Fibroblast of the aortic adventitia (primary cell): ENCODE results near the gene ABCC11. TPM values are rescaled to one million over a fixed set of nuclear protein-coding genes. Genes with fewer than 3 reads are reported as not detected.

Source experiments
- DNase-seq: peaks from one replicate; pipeline ENCODE4 v3.0.0-alpha.2; 2010; ENCODE audit warnings: low read depth
- H3K4me3 ChIP-seq: 2 replicates; pipeline ENCODE4 v1.5.1; 2011; ENCODE audit warnings: low read depth, mild to moderate bottlenecking, control low read depth, low read length, moderate library complexity
- total RNA-seq: library from RNA; depleted of rRNA; stranded (reverse); fragments of >200 nt; gene quantifications from 2 replicates; pipeline ENCODE4 v1.2.3, GENCODE V29; 2012; ENCODE audit warnings: low replicate concordance
- TF ChIP-seq, protein P1 (sequence below): IDR thresholded peaks from 2 replicates; pipeline ENCODE4 v1.5.1; 2011; ENCODE audit warnings: mild to moderate bottlenecking, low read length, control low read depth, inconsistent platforms; ENCODE audit not compliant: insufficient read depth

The ABCC11 gene
- total RNA-seq, 1 donor: 0.09 TPM

GRCh38 chr16:48287239-48287638, 39.9 kb upstream of the ABCC11 start:
- no peak overlapping the region for H3K4me3 ChIP-seq
- TF ChIP-seq, protein P1, sequence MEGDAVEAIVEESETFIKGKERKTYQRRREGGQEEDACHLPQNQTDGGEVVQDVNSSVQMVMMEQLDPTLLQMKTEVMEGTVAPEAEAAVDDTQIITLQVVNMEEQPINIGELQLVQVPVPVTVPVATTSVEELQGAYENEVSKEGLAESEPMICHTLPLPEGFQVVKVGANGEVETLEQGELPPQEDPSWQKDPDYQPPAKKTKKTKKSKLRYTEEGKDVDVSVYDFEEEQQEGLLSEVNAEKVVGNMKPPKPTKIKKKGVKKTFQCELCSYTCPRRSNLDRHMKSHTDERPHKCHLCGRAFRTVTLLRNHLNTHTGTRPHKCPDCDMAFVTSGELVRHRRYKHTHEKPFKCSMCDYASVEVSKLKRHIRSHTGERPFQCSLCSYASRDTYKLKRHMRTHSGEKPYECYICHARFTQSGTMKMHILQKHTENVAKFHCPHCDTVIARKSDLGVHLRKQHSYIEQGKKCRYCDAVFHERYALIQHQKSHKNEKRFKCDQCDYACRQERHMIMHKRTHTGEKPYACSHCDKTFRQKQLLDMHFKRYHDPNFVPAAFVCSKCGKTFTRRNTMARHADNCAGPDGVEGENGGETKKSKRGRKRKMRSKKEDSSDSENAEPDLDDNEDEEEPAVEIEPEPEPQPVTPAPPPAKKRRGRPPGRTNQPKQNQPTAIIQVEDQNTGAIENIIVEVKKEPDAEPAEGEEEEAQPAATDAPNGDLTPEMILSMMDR: no peak
- no peak for DNase-seq

GRCh38 chr16:48284772-48285409, 37.6 kb upstream of the ABCC11 start:
- DNase-seq: no peak
- H3K4me3 ChIP-seq: no peak overlapping the region
- TF ChIP-seq, protein P1: no peak

DNA sequence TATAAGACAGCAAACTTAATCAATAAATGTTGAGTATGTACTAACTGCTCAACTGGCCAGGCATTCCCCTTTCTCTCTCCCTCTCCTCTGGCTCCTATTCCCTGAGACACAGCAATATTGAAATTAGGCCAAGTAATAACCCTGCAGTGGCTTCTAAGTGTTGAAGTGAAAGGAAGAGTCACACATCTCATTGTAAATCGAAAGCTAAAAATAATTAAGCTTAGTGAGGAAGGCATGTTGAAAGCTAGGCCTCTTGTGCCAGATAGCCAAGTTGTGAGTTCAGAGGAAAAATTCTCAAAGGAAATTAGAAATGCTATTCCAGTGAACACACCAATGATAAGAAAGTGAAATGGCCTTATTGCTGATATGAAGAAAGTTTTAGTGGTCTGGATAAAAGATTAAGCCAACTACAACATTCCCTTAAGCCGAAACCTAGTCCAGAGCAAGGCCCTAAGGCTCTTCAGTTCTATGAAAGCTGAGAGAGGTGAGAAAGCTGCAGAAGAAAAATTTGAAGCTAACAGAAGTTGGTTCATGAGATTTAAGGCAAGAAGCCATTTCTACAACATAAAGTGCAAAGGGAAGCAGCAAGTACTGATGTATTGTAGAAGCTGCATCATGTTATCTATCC, 35.4 kb upstream of the ABCC11 start:
- H3K4me3 ChIP-seq: no peak overlapping the region
- TF ChIP-seq, protein P1: no peak
- DNase-seq: peak; percentile 81

DNA sequence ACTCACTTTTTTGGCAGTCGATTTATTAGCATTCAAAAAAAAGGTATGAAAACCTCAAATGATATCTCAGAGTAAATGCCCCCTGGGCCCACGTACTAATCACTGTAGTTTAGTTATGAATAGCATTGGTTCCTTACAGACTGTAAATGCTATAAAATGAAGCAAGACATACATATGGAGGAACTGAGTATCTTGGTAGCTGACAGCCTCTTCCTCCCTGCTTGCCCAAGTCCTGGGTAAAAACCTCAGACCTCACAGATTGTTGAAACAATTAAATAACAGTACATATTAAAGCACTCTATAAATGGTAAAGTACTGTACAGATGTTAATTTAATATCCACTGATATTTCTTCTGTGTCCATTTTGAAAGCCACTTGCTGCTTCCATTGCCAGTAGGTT, 33.2 kb upstream of the ABCC11 start:
- H3K4me3 ChIP-seq: no peak overlapping the region
- TF ChIP-seq, protein P1: no peak
- no peak for DNase-seq

GRCh38 chr16:48279199-48279598, 31.9 kb upstream of the ABCC11 start:
- no peak overlapping the region for H3K4me3 ChIP-seq
- TF ChIP-seq, protein P1: no peak
- DNase-seq: no peak

- DNase-seq: no peak
- TF ChIP-seq, protein P1: no peak
These were observed 29.8 kb upstream of the ABCC11 start for GRCh38 chr16:48277158-48277557.

DNA sequence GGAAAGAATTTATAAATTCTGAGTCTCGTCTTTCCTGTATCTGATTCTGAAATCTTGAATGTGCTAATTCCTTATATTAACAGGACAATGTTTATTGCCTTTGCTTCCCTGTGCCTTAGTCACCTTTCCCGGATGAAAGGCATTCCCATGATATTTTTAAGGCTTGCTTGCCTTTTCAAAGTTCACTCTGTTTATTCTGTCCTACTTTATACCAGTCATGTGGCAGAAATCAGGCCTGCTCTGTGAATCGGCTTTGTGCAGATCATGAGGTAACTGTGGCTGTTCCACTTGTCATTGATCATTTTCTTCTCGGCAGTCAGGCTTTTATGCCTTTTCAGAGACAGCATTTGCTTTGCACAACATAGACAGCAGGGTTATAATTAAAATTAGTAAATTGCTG, 28.8 kb upstream of the ABCC11 start:
- TF ChIP-seq, protein P1: no peak
- H3K4me3 ChIP-seq: no peak overlapping the region
- DNase-seq: no peak

More at GRCh38 chr16:48277158-48277557, 29.8 kb upstream of the ABCC11 start:
- no peak overlapping the region for H3K4me3 ChIP-seq
